ENCODE data around the gene PLEKHM3. TPM values are rescaled to one million over a fixed set of nuclear protein-coding genes. Genes with fewer than 3 reads are reported as not detected.
A peak's percentile ranks its signal among the peaks of the same experiment; 100 is the strongest.

PLEKHM3 gene
- total RNA-seq, 4 donors from 2014 or later: 19.1 to 26.5 (median 24.0) TPM

DNA sequence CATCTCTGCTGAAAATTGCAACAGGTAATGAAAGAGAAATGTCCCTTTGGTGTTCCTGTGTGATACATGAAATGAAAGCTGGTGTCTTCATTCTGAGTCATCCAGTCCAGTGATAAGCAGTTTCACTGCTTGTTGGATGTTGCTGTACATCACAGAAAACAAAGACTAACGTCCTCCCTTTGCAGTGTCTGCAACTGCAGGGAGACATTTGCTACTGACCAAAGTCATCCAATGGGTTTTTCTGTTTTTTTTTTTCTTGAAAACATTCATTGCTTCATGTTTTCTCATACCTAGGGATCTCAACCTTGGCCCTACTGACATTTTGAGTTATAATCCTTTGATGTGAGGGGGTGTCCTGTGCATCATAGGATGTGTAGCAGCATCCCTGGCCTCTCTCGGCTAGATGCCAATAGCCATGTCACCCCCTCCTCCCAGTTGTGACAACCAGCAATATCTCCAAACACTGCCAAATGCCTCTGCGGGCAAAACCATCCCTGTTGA, 192.0 kb downstream of the PLEKHM3 start:
- no peak overlapping the region for H3K4me3 ChIP-seq
- 40 to 83% methylated on average over 1 to 3 of the region's 3 CpGs for WGBS, 2 donors (ENCODE audit: low coverage in 1 of 2)
- peaks cover 26 to 51% (median 45%) of the 10 kb centered on the region in 4 donors for H3K4me1 ChIP-seq
- no peaks in the 10 kb centered on the region for H3K36me3 ChIP-seq
- in situ Hi-C loops (cut with MboI; ENCODE audit: low pct_ligation_motif_present in 1 of 4, low pct_unique_long_range_greater_than_20kb in 1 of 4, low sequenced_read_pairs in 3 of 4): no loop called here
- TF ChIP-seq POLR2AphosphoS5 (IDR thresholded peaks at IDR 0.05): peak in 1 of 3 donors; percentile 46
- TF ChIP-seq, protein P1, sequence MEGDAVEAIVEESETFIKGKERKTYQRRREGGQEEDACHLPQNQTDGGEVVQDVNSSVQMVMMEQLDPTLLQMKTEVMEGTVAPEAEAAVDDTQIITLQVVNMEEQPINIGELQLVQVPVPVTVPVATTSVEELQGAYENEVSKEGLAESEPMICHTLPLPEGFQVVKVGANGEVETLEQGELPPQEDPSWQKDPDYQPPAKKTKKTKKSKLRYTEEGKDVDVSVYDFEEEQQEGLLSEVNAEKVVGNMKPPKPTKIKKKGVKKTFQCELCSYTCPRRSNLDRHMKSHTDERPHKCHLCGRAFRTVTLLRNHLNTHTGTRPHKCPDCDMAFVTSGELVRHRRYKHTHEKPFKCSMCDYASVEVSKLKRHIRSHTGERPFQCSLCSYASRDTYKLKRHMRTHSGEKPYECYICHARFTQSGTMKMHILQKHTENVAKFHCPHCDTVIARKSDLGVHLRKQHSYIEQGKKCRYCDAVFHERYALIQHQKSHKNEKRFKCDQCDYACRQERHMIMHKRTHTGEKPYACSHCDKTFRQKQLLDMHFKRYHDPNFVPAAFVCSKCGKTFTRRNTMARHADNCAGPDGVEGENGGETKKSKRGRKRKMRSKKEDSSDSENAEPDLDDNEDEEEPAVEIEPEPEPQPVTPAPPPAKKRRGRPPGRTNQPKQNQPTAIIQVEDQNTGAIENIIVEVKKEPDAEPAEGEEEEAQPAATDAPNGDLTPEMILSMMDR (IDR thresholded peaks at IDR 0.05): no peak
- no peak for TF ChIP-seq EP300 (IDR thresholded peaks at IDR 0.05; ENCODE audit: low read depth)
- no peak for TF ChIP-seq POLR2A (IDR thresholded peaks at IDR 0.05)
- no peaks in the 10 kb centered on the region for H3K27me3 ChIP-seq
- no peaks in the 10 kb centered on the region for H3K9me3 ChIP-seq
- peak overlapping the region in 3 of 4 donors; percentile 14 to 77 (median 75) for H3K27ac ChIP-seq
- no peak for DNase-seq
- intact Hi-C loops (cut with DNase I; ENCODE audit: low total_unique reads): no loop called here

GRCh38 chr2:207831584-207832248, 193.6 kb downstream of the PLEKHM3 start:
- 51 to 70% methylated on average over 4 to 8 of the region's 8 CpGs for WGBS, 2 donors (ENCODE audit: low coverage in 1 of 2)
- in situ Hi-C loops (cut with MboI; ENCODE audit: low pct_ligation_motif_present in 1 of 4, low pct_unique_long_range_greater_than_20kb in 1 of 4, low sequenced_read_pairs in 3 of 4): no loop called here
- Histone ChIP-seq H3K36me3 (no peaks in the 10 kb centered on the region), H3K27ac (peak overlapping the region; percentile 75 to 84 (median 78)), H3K4me3 (no peak overlapping the region), H3K27me3 (no peaks in the 10 kb centered on the region), H3K9me3 (no peaks in the 10 kb centered on the region), H3K4me1 (peaks cover 24 to 49% (median 43%) of the 10 kb centered on the region in 4 donors)
- TF ChIP-seq, protein P1 (IDR thresholded peaks at IDR 0.05): no peak
- TF ChIP-seq EP300 (IDR thresholded peaks at IDR 0.05; ENCODE audit: low read depth): peak; percentile 34
- intact Hi-C loops (cut with DNase I; ENCODE audit: low total_unique reads): no loop called here
- peak; percentile 48 for DNase-seq

DNA sequence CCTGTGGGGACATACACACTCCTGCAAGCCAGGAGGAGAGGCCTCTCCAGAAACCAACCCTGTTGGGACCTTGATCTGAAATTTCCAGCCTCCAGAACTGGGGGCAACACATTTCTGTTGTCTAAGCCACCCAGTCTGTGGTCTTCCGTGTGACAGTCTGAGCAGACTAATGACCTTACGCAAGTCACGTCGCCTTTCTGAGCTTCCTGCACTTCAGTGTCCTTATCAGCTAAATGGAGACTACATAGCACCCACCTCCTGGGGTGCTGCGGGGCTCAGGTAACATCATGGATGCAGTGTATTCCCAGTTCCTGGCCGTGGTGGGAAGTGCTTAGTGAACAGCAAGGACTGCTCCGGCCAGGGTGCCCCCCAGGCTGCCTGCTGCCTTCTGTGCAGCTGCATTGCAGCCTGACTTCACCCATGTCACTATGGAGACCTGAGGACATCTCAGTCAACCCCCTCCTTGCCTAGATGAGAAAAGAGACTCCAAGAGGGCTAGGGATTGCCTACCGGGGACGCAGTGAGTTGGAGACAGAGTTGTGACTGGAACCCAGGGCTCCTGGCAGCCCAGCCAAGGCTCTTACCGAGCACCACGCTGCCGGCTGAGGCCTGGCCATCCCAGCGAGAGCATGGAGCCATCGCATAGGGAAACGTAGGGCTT, 194.4 kb downstream of the PLEKHM3 start:
- no peaks in the 10 kb centered on the region for H3K36me3 ChIP-seq
- TF ChIP-seq POLR2AphosphoS5 (IDR thresholded peaks at IDR 0.05): no peak
- no peak for TF ChIP-seq EP300 (IDR thresholded peaks at IDR 0.05; ENCODE audit: low read depth)
- TF ChIP-seq, protein P1 (IDR thresholded peaks at IDR 0.05): no peak
- TF ChIP-seq POLR2A (IDR thresholded peaks at IDR 0.05): no peak
- no peaks in the 10 kb centered on the region for H3K9me3 ChIP-seq
- WGBS, 2 donors (ENCODE audit: low coverage in 1 of 2): 91% methylated on average over 15 of the region's 15 CpGs; no CpG with 5 or more reads in 1 of the 2 donors
- DNase-seq: no peak
- intact Hi-C loops (cut with DNase I; ENCODE audit: low total_unique reads): no loop called here
- peak overlapping the region; percentile 75 to 84 (median 78) for H3K27ac ChIP-seq
- in situ Hi-C loops (cut with MboI; ENCODE audit: low pct_ligation_motif_present in 1 of 4, low pct_unique_long_range_greater_than_20kb in 1 of 4, low sequenced_read_pairs in 3 of 4): no loop called here
- H3K4me3 ChIP-seq: no peak overlapping the region
- H3K4me1 ChIP-seq: peaks cover 19 to 45% (median 37%) of the 10 kb centered on the region in 4 donors
- no peaks in the 10 kb centered on the region for H3K27me3 ChIP-seq

DNA sequence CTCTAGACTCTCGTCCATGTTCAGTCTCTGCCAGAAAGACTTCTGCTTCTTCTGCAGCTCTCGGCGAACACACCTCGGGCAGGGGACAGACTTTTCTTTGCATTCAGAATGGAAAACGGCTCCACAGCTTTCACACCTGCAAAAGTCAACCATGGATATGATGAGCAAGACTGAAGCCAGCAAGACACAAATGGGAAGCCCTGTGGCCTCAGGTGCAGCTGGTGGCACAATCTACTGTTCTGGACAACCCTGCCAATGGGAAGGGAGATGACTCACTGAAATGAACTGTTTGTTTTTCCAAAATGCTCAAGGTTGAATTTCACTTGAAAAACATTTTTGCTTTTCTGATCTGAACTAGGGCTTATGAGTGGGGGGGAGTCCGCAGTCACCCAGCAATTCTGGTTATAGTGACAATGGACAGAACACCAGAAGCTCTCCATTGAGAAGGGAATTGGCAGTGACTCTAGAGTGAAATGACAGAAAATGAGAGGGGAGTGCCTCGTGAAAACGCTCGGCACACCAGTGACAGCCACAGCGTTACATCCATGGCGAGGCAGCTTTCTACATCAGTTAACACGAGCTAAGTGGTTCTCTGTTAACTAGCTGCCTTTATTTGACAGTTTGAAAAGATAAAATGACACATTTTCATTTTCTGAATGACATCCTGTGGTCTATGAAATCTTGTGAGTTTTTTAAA, 196.8 kb downstream of the PLEKHM3 start:
- H3K4me3 ChIP-seq: no peak overlapping the region
- H3K27ac ChIP-seq: peak overlapping the region; percentile 75 to 84 (median 78)
- intact Hi-C loops (cut with DNase I; ENCODE audit: low total_unique reads) (loop anchor here (10.0 kb wide), 1 partner anchor 64 kb away; the partner anchor contains the start of gene FZD5), in situ Hi-C loops (cut with MboI; ENCODE audit: low pct_ligation_motif_present in 1 of 4, low pct_unique_long_range_greater_than_20kb in 1 of 4, low sequenced_read_pairs in 3 of 4) (no loop called here)
- no peak for DNase-seq
- no peaks in the 10 kb centered on the region for H3K9me3 ChIP-seq
- 44 to 73% methylated on average over 7 to 12 of the region's 12 CpGs for WGBS, 2 donors (ENCODE audit: low coverage in 1 of 2)
- peaks cover 19 to 49% (median 40%) of the 10 kb centered on the region in 4 donors for H3K4me1 ChIP-seq
- no peaks in the 10 kb centered on the region for H3K36me3 ChIP-seq
- no peaks in the 10 kb centered on the region for H3K27me3 ChIP-seq
- TF ChIP-seq, protein P1 (IDR thresholded peaks at IDR 0.05): no peak
- no peak for TF ChIP-seq POLR2A (IDR thresholded peaks at IDR 0.05)
- no peak for TF ChIP-seq POLR2AphosphoS5 (IDR thresholded peaks at IDR 0.05)
- TF ChIP-seq EP300 (IDR thresholded peaks at IDR 0.05; ENCODE audit: low read depth): no peak

Data from transverse colon (tissue), 4 donors.